NK-92 (cell line): ENCODE measurements around the gene IBA57.

Experiments used
- DNase-seq: peaks from one replicate; lab custom pipeline; 2025; ENCODE audit not compliant: unreplicated experiment; lab: John Stamatoyannopoulos, UW

Gene IBA57

DNA sequence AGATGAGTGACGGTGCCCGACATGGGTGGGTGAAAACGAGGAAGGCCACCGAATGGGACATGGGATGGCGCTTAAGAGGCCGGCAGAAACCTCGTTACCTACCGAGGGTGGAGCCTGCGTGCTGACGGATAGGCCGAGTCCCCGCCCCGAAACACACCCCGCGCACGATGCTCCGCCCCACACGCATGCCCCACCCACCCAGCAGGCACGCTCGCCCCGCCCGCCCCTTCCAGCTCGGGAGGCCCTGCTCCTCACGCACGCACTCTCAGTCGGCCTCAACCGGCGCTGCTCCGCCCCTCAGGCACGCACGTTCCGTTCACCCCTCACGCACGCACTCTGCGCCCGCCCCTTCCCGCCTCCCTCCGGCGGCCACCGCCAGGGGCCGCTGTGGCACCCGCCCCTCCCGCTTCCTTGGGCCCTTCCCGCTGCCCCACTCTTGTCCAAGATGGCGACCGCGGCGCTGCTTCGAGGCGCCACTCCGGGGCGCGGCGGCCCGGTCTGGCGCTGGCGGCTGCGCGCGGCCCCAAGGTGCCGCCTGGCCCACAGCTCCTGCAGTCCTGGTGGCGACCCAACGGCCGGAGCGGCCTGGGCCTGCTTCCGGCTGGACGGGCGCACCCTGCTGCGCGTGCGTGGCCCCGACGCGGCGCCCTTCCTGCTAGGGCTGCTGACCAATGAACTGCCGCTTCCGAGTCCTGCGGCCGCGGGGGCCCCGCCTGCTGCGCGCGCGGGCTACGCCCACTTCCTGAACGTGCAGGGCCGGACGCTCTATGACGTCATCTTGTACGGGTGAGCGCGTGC, at the start of gene IBA57:
Gene IBA57 (plus strand): TSS at position 433 of the 798 bp plus-strand sequence. CDS start 13 bp downstream, at position 446.
- peak; percentile 97 for DNase-seq

DNA sequence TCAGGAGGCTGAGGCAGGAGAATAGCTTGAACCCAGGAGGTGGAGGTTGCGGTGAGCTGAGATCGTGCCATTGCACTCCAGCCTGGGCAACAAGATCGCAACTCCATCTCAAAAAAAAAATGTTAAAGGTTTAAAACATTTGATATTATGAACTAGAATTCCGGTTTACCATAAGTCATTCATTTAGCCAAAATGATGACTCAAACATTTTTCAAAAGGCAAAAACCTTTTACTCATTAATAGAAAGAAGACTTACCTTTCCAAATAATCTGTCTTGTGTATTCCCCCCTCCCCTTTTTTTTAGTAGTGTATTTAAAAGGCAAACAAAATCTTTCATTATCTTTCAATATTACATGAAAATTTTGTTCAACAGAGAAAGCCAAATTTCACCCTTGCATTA, 48.3 kb upstream of the IBA57 start:
- no peak for DNase-seq

DNA sequence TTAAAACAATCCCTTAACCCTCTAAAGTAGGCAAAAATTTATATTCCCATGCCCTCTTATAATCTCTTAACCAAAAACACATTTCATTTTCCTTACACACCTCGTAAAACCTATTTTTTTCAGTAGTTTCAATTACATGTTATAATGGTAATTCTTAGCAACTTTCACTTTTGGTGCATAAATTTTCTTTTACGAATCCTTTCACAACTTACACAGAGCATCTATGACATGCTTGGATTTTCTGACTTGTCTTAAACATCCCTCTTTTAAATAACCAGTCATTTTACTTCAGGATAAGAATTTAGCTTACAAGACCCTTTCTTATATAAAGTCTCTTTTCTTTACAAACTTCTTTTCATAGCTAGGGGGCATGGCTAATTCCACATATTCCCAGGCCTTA, 47.6 kb upstream of the IBA57 start:
- DNase-seq = no peak

DNA sequence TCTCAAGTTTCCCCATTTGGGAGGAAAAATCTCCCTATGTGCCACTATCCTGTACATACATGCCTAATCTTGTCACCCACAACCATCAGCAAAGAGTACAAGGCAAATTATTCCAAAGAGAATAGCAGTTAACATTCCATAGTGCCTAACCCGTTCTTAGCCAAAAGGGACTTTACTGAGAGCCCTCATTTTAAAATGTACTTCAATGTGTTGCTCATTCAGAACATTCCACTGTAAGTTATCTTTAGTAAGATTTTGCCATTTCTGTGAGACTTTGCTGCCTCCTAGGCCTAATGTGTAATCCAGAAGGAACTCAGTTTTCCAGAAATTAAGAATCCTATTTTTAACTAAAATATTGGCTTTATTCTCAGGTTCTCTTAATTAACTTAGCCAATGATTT, 45.3 kb upstream of the IBA57 start:
- no peak for DNase-seq

DNA sequence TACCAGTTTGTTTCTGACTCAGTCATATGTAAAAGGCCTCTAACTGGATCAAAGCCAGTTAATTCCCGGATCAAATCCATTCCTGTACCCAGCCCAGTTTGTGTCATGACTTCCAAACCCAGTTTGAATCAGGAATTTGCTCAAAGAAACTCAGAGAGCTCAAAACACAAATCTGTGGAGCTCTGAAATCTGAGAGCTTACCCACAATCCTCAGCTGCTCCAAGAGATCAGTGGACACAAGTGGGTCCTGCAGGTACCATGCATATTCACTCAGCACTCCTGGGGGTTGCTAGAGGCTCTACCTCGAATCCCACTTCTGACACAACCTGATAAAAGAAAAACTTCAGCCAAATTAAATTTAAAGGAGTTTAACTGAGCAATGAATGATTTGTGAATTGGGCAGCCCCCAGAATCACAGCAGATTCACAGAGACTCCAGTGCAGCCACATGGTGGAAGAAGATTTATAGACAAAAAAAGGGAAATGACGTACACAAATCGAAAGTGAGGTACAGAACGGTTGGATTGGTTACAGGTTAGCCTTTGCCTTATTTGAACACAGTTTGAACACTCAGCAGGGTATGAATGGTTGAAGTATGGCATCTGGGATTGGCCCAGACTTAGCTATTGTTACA, 44.6 kb upstream of the IBA57 start:
- DNase-seq = no peak

DNA sequence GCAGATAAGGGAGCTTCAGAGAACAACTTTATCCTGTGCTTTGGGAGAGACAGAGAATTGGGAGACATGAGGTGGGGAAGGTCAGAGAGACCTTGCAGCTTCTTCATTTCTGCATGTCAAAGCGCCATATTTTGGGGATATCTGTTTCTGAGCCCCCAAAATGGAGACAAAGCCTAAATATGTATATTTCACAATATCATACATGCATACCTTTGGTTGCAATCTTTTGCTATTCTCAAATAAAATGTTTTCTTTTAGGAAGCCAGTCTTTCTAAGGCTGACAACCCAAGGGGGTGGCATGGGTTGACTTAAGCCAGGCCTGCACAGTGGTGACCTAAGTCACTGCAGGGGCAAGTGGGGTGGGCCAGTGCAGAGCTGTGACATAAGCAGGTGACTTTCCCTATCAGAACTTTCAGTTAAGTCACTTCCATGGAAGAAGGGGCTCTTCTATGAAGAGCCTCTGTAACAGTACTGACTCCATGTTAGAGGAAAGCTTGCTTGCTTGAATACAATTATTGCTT, 42.6 kb upstream of the IBA57 start:
- DNase-seq = no peak

DNA sequence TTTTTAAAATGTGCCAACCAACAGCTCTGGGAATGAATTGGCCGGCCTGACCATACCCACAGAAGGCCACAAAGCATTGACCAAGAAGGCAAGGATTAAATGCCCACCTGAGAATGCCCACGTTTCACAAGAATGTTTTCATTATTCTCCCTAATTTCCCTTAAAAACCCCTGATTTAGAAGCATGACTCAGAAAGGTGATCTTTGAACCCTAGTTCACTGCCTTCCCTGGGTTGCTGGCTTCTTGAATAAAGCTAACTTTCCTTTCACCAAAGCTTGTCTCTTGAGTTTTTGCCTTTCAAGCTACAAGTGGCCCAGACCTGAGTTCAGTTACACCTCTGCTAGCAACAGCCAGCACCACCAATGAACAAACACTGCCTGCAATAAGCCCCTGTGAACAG, 42.1 kb upstream of the IBA57 start:
- no peak for DNase-seq

DNA sequence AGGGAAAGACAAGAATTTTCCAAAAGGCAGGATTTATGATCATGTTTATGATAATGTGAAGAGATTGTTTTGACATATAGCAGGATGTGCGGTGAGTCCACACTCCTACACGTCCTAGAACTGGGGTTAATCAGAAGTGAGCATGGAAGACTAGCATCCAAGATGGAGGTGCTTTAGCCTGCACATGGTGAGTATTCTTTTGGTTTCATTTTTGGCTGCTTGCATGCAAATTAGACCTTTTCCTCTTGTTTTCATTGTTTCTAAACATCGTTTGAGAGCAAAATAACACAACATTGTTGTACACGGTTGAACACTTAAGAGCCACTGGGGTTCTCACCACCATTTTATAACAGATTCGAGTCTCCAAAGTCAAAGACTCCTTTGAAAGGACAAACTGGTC, 40.4 kb upstream of the IBA57 start:
- DNase-seq = no peak

DNA sequence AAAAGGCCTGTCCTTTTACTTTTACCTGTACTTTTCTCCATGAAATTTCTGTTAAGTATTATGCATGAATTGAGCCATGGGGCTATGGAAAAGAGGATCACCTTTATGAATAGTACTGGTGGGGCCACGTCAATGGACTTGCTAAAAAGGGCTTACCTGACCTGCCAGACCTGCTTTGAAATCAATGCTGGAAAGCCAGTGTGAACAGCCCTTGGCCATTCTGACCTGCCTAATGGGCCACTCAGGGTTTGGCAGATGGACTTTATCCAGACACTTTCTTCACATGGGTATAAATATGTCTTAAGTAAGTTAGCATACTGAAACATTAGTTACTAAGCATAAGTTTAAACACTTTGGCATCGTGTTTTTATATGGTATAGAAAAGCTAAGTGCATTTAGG, 33.8 kb upstream of the IBA57 start:
- DNase-seq = no peak

DNA sequence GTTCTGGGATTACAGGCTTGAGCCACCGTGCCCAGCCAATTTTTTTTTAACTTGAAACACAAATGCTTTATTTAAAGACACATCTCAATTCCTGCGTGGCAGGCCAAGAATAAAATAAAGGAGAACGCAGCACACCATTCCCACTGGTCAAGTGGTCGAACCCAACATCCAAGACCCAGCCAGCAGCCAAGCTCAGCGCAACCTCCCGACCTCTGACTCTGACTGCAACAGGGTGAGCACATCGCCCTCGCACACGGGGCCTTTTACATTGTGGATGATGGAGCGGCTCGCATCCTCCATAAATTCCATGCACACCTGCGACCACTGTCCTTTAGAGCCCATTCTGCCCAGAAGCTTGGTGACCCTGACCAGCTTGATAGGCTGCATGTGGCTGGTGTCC, 31.0 kb upstream of the IBA57 start:
- no peak for DNase-seq

DNA sequence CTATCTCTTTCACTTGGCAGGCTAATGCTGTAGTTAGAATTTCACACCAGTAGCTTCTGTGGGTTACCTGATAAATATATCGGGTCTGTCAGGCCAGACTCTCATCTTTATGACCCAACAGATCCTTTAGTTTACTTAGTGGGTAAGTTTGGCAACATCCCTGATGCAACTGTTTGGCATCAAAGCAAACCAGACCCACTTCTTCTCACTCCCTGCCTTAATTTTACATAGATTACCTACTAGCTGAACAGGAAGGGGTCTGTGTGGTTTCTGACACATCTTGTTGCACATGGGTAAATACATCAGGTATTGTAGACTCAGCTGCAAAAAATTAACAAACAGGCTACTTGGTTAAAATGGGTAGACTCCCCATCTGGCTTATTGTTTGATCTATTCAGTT, 28.7 kb upstream of the IBA57 start:
- no peak for DNase-seq

DNA sequence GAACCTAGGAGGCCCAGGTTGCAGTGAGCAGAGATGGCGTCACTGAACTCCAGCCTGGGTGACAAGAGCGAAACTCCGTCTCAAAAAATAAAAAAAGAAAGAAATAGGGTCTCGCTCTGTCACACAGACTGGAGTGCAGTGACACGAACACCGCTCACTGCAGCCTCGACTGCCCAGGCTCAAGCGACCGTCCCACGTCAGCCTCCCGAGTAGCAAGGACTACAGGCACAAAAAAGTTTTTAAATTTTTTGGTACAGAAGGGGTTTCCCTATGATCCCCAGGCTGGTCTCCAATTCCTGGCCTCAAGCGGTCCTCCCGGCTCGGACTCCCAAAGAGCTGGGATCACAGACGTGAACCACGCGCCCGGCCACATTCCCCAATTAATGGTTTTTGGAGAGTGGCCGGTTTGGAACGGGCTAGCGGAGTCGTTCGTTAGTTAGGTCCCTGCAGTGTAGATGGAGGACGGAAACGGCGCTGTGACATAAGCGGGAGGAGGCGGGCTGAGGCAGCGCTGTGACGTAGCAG, 26.1 kb upstream of the IBA57 start:
- DNase-seq = no peak

DNA sequence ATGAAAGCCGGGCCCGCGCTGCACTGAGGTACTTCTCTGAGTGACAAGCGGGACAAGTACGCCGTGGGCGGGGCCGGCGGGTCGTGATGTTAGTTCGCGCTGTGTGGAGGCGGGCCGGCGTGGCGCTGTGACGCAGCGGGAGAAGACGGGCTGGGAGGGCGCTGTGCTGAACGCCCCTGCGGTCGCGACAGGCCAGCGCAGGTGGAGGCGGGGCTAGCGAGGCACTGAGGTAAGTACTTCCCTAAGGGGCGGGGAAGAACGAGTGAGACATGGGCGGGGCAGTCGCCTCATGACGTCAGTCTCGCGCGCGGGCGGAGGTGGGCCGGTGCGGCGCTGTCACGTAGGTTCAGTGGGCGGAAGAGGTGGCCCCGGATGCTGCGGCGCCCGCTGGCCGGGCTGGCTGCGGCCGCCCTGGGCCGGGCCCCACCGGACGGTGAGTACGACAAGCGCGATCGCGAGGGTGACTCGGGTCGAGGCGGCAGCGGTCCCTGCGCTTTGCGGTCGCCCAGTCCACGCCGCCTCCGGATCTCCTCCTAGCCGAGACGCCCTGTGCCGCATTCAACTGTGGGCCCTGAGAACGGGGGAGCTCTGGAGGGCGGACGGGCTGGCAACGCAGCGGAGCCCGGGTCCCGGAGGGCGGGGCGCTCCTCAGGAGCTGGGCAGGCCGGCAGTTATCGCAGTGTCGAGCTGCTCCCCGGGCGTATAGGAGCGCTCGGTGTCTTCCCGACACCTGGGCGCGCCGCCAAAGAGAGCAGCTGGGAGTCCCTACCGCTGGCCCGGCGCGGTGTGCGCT, 25.5 kb upstream of the IBA57 start, which contains the start of gene GUK1:
Gene GUK1 (plus strand): TSS at position 349 of the 793 bp plus-strand sequence. CDS start 24 bp downstream, at position 373.
- DNase-seq = peak; percentile 96

DNA sequence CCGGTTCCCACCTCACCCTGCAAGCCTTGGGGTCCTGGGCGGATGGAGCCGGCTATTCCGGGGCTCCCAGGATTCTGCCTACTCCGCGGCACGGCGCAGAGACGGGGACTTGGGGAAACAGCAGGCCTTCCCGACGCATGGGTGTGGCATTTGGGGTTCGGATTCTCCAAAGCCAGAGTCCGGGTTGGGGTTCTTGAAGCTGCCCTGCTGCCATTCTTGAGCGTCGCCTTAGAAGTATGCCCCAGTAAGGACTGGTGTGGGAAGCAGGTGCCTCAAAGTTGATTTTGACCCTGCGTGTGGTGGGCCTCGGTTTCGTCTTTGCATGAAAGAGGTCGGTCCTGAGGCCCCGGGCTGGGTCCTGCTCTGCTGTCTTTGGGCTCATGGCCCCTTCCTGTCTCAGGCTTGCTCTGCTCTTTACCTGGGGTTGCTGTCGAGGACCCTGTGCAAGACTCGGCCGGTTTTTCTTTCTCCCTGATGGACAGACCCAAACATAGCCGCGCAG, 24.8 kb upstream of the IBA57 start:
- DNase-seq = no peak

DNA sequence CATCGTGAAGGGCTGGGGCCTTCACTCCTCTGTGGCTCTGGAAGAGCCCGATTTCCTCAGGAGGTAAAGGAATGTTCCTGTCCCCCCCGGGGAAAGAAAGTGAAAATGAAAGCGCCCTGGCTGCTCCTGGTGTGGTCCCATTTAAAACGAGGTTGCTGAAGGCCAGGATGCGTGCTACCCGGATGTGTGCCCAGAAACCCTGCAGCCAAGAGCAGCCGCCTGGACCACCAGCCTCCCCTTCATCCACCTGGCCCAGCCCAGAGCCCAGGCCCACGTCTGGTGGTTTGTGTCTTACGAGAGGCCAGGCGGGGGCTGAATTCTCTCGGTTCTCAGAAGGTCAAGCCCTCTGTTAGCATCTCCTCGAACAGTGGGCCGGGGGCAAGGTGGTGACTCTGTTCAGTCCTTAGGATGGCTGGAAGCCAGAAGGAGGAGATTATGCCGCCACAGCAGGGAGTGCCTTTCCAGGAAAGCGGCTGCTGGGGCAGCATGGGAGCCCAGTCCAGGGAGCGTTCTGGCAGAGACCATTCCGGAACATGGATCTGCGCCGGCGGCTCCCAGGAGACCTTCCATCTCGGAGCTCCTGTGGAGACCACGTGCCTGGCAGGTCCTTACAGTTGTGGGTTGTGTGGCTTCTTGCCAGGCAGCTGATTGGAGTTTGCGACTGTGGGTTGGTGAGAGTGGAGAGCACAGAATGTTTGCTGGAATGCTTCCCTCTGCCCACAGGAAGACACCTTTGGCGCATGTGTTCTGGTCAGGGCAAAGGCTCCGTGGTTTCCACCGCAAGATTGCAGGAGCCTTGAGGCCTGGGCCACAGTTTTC, 24.2 kb upstream of the IBA57 start:
- DNase-seq = no peak

DNA sequence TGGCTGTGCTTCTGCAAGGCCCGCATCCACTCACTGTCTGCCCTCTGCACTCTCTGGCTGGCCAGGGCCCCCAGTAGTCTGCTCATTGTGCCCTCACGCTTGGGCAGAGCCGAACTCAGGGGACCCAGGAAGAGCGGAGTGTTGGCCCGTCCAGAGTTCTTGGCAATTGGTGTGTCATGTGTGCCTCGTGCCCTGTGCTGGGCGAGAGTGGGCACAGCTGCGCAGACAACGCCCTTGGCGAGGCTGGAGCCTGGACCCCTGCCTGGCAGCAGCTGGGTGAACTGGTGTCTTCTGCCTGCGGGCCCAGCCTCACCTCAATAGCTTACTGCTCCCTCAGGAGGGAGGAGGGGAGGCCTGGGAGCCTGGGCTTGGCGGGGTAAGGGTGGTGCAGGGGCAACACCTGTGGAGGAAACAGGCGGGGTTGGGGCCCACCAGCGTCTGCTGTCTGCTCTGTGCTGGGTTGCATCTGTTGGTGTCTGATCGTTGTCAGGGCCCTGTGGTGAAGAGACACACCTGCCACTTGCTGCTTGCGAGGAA, 23.4 kb upstream of the IBA57 start:
- no peak for DNase-seq

DNA sequence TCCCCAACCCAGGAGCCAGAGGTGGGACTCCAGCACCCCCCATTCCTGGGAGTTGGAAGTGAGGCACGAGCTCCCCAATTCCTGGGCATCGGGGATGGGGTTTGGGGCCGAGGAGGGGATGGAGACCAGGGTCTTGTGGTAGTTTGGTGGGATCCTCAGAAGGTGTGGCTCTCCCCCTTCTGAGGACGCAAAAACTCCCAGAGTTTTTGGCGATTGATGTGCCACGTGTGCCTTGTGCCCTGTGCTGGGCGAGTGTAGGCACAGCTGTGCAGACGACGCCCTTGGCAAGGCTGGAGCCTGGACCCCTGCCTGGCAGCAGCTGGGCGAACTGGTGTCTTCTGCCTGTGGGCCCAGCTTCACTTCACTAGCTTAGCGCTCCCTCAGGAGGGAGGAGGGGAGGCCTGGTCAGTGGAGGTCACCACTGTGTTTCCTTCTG, 22.9 kb upstream of the IBA57 start:
- no peak for DNase-seq

DNA sequence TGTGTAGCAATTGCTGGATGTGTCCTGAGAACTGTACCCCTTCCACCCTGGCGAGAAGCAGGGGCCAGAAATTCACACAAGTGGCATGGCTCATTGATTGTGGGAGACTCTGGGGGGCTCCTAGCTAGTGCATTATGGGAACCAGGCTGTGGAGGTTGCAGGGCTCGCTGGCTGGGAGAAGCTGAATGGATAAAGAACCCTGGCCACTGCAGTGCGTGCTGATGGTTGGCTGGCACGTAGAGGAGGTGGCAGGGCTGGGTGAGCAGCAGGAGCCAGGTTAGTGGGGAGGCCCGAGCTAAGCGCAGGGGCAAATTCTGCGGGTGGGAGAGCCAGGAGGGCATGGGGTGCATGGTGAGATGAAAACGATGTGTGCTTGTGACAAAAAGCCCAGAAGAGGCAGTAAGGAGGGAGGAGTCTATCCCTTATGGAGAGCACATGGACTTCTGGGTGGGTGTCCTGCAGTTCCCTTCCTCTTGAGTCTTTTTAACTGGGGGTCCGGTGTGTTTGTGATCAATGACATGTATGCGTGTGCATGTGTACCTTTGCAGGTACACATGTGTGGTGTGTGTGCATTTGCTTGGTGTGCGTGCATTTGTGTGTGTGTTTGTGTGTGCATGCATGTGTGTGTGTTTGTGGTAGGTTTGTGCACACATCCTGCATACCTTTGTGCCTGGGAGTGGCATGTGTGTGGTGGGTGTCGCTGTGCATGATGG, 22.0 kb upstream of the IBA57 start:
- no peak for DNase-seq
